Measurements from ENCODE around the gene NTM.

NTM gene

GRCh38 chr11:132111838-132112237, 741.4 kb downstream of the NTM start:
- TF ChIP-seq L3MBTL2 (conservative IDR thresholded peaks at IDR 0.05) (no peak), FOXM1 (IDR thresholded peaks at IDR 0.05; ENCODE audit: borderline replicate concordance) (no peak), SUZ12 (IDR thresholded peaks at IDR 0.05) (no peak), CTBP1 (IDR thresholded peaks at IDR 0.05; ENCODE audit: borderline replicate concordance) (no peak), SP1 (IDR thresholded peaks at IDR 0.05) (no peak), TARDBP (IDR thresholded peaks at IDR 0.05) (no peak), LEF1 (IDR thresholded peaks at IDR 0.05; ENCODE audit: borderline replicate concordance) (no peak), ELF4 (IDR thresholded peaks at IDR 0.05) (no peak), ARNT (IDR thresholded peaks at IDR 0.05) (no peak), BHLHE40 (IDR thresholded peaks at IDR 0.05; ENCODE audit: borderline replicate concordance) (no peak), FOXA1 (IDR thresholded peaks at IDR 0.05) (no peak), NFRKB (IDR thresholded peaks at IDR 0.05) (no peak)
- DNase-seq (ENCODE audit: extremely low spot score): no peak
- POLR2A ChIA-PET: no interaction called here
- CTCF ChIA-PET: interaction anchor here (1.7 kb wide), 1 partner anchor 11 kb away, joined by 4 read pairs; no protein-coding TSS in a partner anchor

GRCh38 chr11:132112846-132113245, 742.4 kb downstream of the NTM start:
- POLR2A ChIA-PET: no interaction called here
- CTCF ChIA-PET: no interaction called here
- TF ChIP-seq FOXA1 (IDR thresholded peaks at IDR 0.05) (no peak), PKNOX1 (IDR thresholded peaks at IDR 0.05) (no peak), SP1 (IDR thresholded peaks at IDR 0.05) (no peak), NFRKB (IDR thresholded peaks at IDR 0.05) (no peak), HDGF (IDR thresholded peaks at IDR 0.05; ENCODE audit: borderline replicate concordance) (no peak), SUZ12 (IDR thresholded peaks at IDR 0.05) (no peak), FOXM1 (IDR thresholded peaks at IDR 0.05; ENCODE audit: borderline replicate concordance) (no peak), CTBP1 (IDR thresholded peaks at IDR 0.05; ENCODE audit: borderline replicate concordance) (no peak), FOXK2 (IDR thresholded peaks at IDR 0.05) (no peak), ELF4 (IDR thresholded peaks at IDR 0.05) (no peak), TARDBP (IDR thresholded peaks at IDR 0.05) (no peak), L3MBTL2 (conservative IDR thresholded peaks at IDR 0.05) (no peak), ARNT (IDR thresholded peaks at IDR 0.05) (no peak), LEF1 (IDR thresholded peaks at IDR 0.05; ENCODE audit: borderline replicate concordance) (no peak), BHLHE40 (IDR thresholded peaks at IDR 0.05; ENCODE audit: borderline replicate concordance) (no peak), ZNF384 (IDR thresholded peaks at IDR 0.05) (no peak)
- no peak for DNase-seq (ENCODE audit: extremely low spot score)

- ChIA-PET POLR2A (no interaction called here), CTCF (interaction anchor here (1.0 kb wide), 1 partner anchor 13 kb away, joined by 5 read pairs; no protein-coding TSS in a partner anchor)
- TF ChIP-seq BHLHE40 (IDR thresholded peaks at IDR 0.05; ENCODE audit: borderline replicate concordance) (no peak), ELF4 (IDR thresholded peaks at IDR 0.05) (no peak), LEF1 (IDR thresholded peaks at IDR 0.05; ENCODE audit: borderline replicate concordance) (no peak), HDGF (IDR thresholded peaks at IDR 0.05; ENCODE audit: borderline replicate concordance) (no peak), FOXK2 (IDR thresholded peaks at IDR 0.05) (no peak)
- DNase-seq (ENCODE audit: extremely low spot score): peak; percentile 19
Measured at GRCh38 chr11:132114185-132114584, 743.8 kb downstream of the NTM start.

GRCh38 chr11:132114743-132115142, 744.3 kb downstream of the NTM start:
- no peak for TF ChIP-seq CTBP1 (IDR thresholded peaks at IDR 0.05; ENCODE audit: borderline replicate concordance)
- TF ChIP-seq BHLHE40 (IDR thresholded peaks at IDR 0.05; ENCODE audit: borderline replicate concordance): no peak
- TF ChIP-seq L3MBTL2 (conservative IDR thresholded peaks at IDR 0.05): no peak
- no peak for TF ChIP-seq LEF1 (IDR thresholded peaks at IDR 0.05; ENCODE audit: borderline replicate concordance)
- no peak for TF ChIP-seq ELF4 (IDR thresholded peaks at IDR 0.05)
- TF ChIP-seq PKNOX1 (IDR thresholded peaks at IDR 0.05): no peak
- TF ChIP-seq SP1 (IDR thresholded peaks at IDR 0.05): no peak
- no peak for TF ChIP-seq ARNT (IDR thresholded peaks at IDR 0.05)
- DNase-seq (ENCODE audit: extremely low spot score): no peak
- ChIA-PET POLR2A (no interaction called here), CTCF (interaction anchor here (1.0 kb wide), 1 partner anchor 12 kb away, joined by 5 read pairs; no protein-coding TSS in a partner anchor)

GRCh38 chr11:132115454-132115853, 745.0 kb downstream of the NTM start:
- TF ChIP-seq PKNOX1 (IDR thresholded peaks at IDR 0.05): no peak
- TF ChIP-seq BHLHE40 (IDR thresholded peaks at IDR 0.05; ENCODE audit: borderline replicate concordance): no peak
- no peak for TF ChIP-seq FOXA1 (IDR thresholded peaks at IDR 0.05)
- no peak for TF ChIP-seq ELF4 (IDR thresholded peaks at IDR 0.05)
- TF ChIP-seq FOXM1 (IDR thresholded peaks at IDR 0.05; ENCODE audit: borderline replicate concordance): no peak
- no peak for TF ChIP-seq FOXK2 (IDR thresholded peaks at IDR 0.05)
- TF ChIP-seq ZNF384 (IDR thresholded peaks at IDR 0.05): no peak
- TF ChIP-seq ARNT (IDR thresholded peaks at IDR 0.05): no peak
- TF ChIP-seq NFRKB (IDR thresholded peaks at IDR 0.05): no peak
- TF ChIP-seq CTBP1 (IDR thresholded peaks at IDR 0.05; ENCODE audit: borderline replicate concordance): no peak
- no peak for TF ChIP-seq SUZ12 (IDR thresholded peaks at IDR 0.05)
- TF ChIP-seq HDGF (IDR thresholded peaks at IDR 0.05; ENCODE audit: borderline replicate concordance): no peak
- no peak for TF ChIP-seq L3MBTL2 (conservative IDR thresholded peaks at IDR 0.05)
- TF ChIP-seq TARDBP (IDR thresholded peaks at IDR 0.05): no peak
- TF ChIP-seq LEF1 (IDR thresholded peaks at IDR 0.05; ENCODE audit: borderline replicate concordance): no peak
- TF ChIP-seq SP1 (IDR thresholded peaks at IDR 0.05): no peak
- ChIA-PET CTCF (no interaction called here), POLR2A (no interaction called here)
- no peak for DNase-seq (ENCODE audit: extremely low spot score)

- ChIA-PET CTCF (no interaction called here), POLR2A (no interaction called here)
- TF ChIP-seq FOXK2 (IDR thresholded peaks at IDR 0.05) (no peak), LEF1 (IDR thresholded peaks at IDR 0.05; ENCODE audit: borderline replicate concordance) (no peak), CTBP1 (IDR thresholded peaks at IDR 0.05; ENCODE audit: borderline replicate concordance) (no peak), ELF4 (IDR thresholded peaks at IDR 0.05) (no peak), NFRKB (IDR thresholded peaks at IDR 0.05) (no peak), ARNT (IDR thresholded peaks at IDR 0.05) (no peak), FOXA1 (IDR thresholded peaks at IDR 0.05) (no peak), BHLHE40 (IDR thresholded peaks at IDR 0.05; ENCODE audit: borderline replicate concordance) (no peak)
- DNase-seq (ENCODE audit: extremely low spot score): no peak
Measured at GRCh38 chr11:132116516-132116915, 746.1 kb downstream of the NTM start.
